Pulmonary artery endothelial cell (primary cell): Measurements from ENCODE around the gene KIAA0319L. TPM values are rescaled to one million over a fixed set of nuclear protein-coding genes. Genes with fewer than 3 reads are reported as not detected.
"Not testable (repeated sequence)": the region's sequence is repeated elsewhere in the genome, so short reads cannot be mapped to it uniquely, and the experiment has no call there.

Experiments used
- DNase-seq: peaks from one replicate; pipeline ENCODE4 v3.0.0-alpha.2; 2011; ENCODE audit warnings: low read depth, low spot score
- total RNA-seq: library from RNA; depleted of rRNA; stranded (reverse); fragments of >200 nt; gene quantifications from 2 replicates; pipeline ENCODE4 v1.2.3, GENCODE V29; 2014

The KIAA0319L gene
- total RNA-seq, 1 donor from 2014 or later = 25.6 TPM

GRCh38 chr1:35581621-35582020 is 24.4 kb upstream of the KIAA0319L start:
- not testable (repeated sequence) for DNase-seq

DNA sequence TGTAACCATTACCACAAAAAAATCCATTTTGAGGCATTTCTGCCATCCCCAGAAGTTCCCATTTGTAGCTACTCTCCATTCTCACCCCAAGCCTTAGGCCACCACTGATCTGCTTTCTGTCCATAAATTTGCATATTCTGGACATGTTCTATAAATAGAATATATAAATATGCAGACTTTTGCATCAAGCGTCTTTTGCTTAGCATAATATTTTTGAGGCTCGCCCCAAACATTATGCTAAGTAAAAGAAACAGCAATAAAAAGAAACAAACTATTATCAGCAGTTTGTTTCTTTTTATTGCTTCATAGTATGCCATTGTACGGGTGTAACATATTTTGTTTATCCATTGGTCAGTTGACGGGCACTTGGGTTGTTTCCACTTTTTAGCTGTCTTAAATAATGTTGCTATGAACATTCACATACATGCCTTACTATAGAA is 23.8 kb upstream of the KIAA0319L start:
- no peak for DNase-seq

GRCh38 chr1:35577071-35577998 is 20.1 kb upstream of the KIAA0319L start:
- DNase-seq = no peak

GRCh38 chr1:35576766-35577070 is 19.5 kb upstream of the KIAA0319L start:
- not testable (repeated sequence) for DNase-seq

- DNase-seq = no peak
These were observed 19.0 kb upstream of the KIAA0319L start for GRCh38 chr1:35576061-35576765.

- DNase-seq = no peak
These were observed 18.3 kb upstream of the KIAA0319L start for GRCh38 chr1:35575416-35575958.

DNA sequence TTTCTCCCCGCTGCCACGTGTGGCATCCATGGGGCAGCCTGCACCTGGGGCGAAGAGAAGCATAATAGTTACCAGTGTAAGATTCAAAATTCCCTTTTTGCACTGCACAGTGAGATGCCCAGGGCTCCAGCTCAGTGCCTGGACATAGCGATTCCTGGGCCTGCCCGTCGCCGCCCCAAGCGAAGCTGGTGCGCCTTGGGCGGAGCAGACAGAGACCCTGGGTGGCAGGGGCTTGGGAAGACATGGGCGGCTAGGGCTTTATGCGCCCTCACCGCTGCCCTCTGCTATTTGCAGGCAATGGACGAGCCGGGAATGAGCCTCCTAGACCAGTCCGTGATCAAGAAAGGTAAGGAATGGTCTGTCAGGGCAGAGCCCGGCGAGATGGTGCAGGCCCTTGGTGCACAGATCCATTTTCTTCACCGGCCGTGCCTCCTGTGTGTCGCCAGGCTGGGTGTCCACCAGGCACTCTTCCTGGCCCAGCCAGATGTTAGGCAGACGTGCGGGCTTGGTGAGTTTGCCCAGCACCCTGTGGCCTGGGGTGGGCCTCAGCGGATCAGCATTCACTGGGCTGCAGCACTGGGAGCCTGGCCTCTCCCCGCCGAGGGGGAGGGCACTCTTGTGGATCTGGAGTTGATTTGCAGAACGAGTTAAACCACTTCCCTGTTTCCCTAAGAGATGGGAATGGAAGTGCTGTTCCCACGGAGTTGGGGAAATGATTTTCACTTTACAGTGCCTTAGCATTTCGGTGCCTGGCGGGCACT is 17.6 kb upstream of the KIAA0319L start:
- DNase-seq = no peak

GRCh38 chr1:35574125-35574654 is 17.0 kb upstream of the KIAA0319L start:
- no peak for DNase-seq

DNA sequence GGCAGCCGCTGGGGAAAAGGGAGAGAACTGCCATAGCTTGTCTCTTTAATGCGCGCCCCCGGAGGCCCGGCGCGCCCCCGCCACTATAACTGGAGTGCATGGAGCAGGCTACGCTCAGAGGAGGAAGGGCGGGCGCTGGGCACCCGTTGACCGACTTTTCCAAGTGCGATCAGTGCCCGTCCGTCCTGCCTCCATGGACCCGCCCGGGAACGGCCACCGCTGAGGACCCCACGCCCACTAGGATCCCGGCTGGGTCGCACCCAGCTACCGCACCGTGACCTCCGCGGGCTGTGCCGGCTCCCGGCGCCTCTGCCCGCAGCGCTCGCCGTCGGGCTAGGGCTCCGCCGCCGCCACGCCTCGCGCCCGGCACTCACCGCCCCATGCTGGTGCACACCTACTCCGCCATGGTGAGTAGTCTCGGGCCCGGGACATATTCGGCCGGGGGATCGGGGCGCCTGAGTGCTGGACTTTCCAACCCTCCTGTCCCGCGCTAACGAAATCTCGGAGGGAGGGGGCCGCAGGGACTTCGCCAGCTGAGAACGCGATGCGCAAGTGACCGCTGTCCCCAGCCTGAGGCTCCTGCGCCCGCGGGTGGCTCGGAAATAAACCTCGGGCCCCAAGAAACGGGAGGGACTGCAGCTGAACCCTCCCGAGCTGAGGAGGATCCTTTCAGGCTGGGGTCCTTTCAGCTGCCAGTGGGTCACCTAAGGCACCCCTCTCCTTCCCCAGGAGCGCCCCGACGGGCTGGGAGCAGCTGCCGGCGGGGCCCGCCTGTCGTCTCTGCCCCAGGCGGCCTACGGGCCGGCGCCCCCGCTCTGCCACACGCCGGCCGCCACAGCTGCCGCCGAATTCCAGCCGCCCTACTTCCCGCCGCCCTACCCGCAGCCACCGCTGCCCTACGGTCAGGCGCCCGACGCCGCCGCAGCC is 16.3 kb upstream of the KIAA0319L start, which contains the start of gene TFAP2E:
Gene TFAP2E, plus strand, starts transcription at position 117 of the 927 bp plus-strand sequence. Its CDS starts 264 bp downstream, at position 381.
- DNase-seq = no peak

DNA sequence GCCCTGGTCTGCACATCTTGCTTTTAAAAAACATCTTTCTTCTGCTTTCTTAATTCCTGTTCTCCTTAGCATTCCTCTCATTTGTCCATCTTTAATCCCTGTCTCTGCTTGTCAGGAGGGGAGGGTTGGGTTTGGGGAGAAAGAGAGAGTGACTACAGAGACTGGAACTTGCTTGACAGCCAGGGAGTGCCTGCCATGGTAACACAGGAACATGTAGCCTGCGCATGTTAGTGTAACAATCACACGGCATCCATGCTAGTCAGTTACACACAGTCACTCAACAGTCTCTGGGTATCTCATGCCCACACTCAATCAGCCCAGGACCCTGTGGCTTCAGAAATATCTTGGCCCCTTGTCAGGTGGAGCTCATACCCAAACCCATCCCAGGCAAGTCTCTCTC is 15.1 kb upstream of the KIAA0319L start:
- no peak for DNase-seq

DNA sequence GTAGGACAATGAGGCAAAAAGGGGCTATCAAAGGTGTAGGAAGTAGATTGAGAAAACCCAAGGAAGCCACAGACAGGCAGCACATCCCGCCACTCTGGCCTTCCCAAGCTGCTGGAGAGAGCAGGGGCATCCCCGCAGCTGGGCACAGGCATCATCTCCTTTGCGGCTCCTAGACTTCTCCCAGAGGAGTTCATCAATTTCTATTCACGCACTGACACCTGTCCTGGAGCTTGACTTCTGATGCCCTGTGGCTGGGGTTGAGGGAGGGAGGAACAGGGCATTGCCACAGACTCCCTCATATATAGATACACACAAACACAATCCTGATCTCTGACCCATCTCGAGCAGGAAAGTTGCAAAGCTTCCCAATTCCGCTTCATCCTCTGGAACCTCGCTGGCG is 14.1 kb upstream of the KIAA0319L start:
- DNase-seq = no peak

GRCh38 chr1:35570589-35571137 is 13.5 kb upstream of the KIAA0319L start:
- no peak for DNase-seq

DNA sequence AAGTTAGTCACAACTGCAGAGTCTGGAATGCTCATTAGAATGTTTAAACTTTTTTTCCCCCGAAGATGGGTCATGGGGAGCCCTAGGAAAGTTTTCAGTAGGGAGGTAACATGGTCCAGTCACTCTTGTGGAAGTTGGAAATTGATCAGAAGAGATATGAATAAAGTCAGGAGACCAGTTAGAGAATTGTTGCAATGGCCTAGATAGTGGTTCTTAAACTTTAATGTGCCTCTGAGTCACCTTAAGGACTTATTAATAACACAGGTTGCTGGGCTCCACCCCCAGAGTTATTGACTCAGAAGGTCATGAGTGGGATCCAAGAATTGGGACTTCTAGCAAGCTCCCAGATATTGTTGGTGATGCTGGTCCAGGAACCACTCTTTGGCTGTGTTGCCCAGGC is 12.7 kb upstream of the KIAA0319L start:
- DNase-seq = no peak

- DNase-seq = peak; percentile 24
These were observed 11.8 kb upstream of the KIAA0319L start for GRCh38 chr1:35568975-35569395.

DNA sequence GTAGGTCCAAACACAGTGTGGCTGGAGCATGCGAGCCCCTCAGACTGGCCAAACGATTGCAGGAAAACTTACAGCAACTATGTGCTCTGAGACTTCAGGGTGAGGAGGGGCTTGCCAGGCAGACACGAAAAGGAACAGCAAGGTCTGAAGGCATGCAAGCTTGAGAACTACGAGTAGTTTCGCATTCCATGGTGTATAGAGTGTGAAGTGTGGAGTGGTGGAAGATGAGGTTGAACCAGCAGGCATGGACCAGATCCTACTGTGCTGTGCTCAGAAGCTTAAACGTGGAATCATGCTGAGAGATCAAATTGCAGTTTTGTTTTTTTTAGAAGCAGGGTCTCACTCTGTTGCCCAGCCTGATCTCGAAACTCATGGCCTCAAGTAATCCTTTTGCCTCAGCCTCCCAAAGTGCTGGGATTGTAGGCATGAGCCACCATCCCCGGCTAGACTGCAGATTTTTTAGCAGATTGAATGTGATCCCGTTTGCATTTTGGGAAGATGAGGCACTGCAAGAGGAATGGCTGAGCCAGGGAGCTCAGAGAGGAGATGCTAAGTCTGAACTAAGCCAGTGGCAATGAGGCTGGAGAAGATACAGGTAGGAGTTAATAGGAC is 10.8 kb upstream of the KIAA0319L start:
- DNase-seq = no peak

DNA sequence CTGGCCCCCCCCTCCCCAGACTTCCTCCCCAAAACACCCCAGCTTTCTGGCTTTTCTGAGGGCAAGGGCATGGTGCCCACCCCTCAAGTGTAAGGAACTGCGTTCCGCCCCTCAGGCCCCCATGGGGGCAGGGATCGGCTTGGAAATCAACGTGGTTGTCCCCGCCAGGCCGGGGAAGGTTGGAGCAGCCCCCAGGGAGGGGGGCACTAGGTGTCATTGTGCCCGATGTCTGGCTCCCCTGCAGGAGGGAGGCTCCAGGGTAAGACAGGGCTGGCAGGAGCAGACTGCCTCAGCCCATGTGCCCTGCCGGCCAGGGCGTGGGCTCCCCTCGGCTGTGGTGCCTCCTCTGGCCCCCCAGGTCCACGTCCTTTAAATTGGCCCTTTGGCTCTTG is 8.5 kb upstream of the KIAA0319L start:
- no peak for DNase-seq

DNA sequence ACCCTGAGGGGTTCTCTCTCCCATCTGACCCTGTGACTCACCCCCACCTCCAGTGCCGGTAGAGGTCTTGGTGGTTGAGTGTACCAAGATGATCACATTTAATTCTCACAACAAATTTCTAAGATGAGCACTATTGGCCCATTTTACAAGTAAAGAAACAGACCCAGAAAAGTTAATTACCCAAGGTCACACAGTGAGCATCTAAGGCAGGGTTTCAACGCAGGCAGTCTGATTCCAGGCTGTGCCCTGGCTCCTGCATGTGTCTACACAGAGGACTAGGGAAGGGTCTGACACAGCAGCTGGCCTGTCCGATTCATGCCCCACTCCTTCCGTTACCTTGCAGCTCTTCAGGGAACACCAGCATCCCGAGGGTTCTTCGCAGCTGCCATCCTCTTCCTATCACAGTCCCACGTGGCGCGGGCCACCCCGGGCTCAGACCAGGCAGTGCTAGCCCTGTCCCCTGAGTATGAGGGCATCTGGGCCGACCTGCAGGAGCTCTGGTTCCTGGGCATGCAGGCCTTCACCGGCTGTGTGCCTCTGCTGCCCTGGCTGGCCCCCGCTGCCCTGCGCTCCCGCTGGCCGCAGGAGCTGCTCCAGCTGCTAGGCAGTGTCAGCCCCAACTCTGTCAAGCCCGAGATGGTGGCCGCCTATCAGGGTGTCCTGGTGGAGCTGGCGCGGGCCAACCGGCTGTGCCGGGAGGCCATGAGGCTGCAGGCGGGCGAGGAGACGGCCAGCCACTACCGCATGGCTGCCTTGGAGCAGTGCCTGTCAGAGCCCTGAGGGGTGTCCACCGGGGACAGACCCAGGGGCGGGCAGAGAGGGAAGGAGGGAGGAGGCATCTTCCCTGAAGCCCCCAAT is 7.9 kb upstream of the KIAA0319L start:
- DNase-seq = no peak
